HCT116 (cell line): ENCODE results near the gene RUNX2. TPM values are rescaled to one million over a fixed set of nuclear protein-coding genes. Genes with fewer than 3 reads are reported as not detected.

Experiments
- ATAC-seq: fragments of 200-7000 bp; cut with Tn5 transposase; 2 replicates; pipeline ENCODE4 v1.9.1; 2020; ENCODE audit warnings: mild to moderate bottlenecking, moderate library complexity
- BruUV-seq: library from RNA; stranded (reverse); fragments of 400-500 nt; replicated peaks from 2 replicates; lab custom pipeline; 2021; lab: Mats Ljungman, UMichigan
- CTCF ChIA-PET: fragments of 300-600 bp; sonication (Branson Sonifier 250); formaldehyde crosslinking; loops from one replicate; lab custom pipeline; 2021; ENCODE audit warnings: antibody characterized with exemption; lab: Charles Lee
- POLR2A ChIA-PET: fragments of 300-600, 350-600 bp; sonication (Branson Sonifier 250); formaldehyde crosslinking; loops from one replicate; lab custom pipeline; 2021; ENCODE audit warnings: antibody characterized with exemption; lab: Charles Lee
- RAD21 ChIA-PET, 2 experiments: fragments of 300-600 bp; sonication (Branson Sonifier 250); formaldehyde crosslinking; loops; one replicate each; lab custom pipeline; 2023; ENCODE audit warnings: low total read pairs in 2 of 2; ENCODE audit not compliant: uncharacterized antibody in 2 of 2, unreplicated experiment in 2 of 2, low non-redundant PET in 1 of 2; lab: Charles Lee
- DNase-seq: peaks from one replicate; pipeline ENCODE4 v3.0.0-alpha.2; 2010; ENCODE audit warnings: low read depth, low spot score
- H2AFZ ChIP-seq: fragments of 200-600 bp; shearing (Covaris generic), sonication (generic); 2 replicates; pipeline ENCODE4 v1.6.1; 2017; ENCODE audit warnings: low read depth, mixed run types, mixed read lengths, antibody characterized with exemption, low read length; ENCODE audit not compliant: poor library complexity, severe bottlenecking
- H3K27ac ChIP-seq: 2 replicates; pipeline ENCODE4 v1.5.1; 2012; ENCODE audit warnings: low read depth, low read length
- H3K27me3 ChIP-seq: fragments of 200-600 bp; sonication (generic); 2 replicates; pipeline ENCODE4 v1.6.1; 2016; ENCODE audit warnings: mixed run types, low read length, mixed read lengths; ENCODE audit not compliant: insufficient read depth
- H3K36me3 ChIP-seq, 2 experiments: fragments of 200-500 bp in 1 of 2; fragments of 200-600 bp in 1 of 2; sonication (Bioruptor generic) in 1 of 2; sonication (generic) in 1 of 2; 2 replicates each; pipeline versions ENCODE4 v1.5.1 to v1.6.1; 2014 to 2016; ENCODE audit warnings: low read length in 2 of 2, inconsistent platforms in 1 of 2, mixed read lengths in 1 of 2, mixed run types in 1 of 2; ENCODE audit not compliant: insufficient read depth in 2 of 2, control insufficient read depth in 1 of 2
- H3K4me1 ChIP-seq, 2 experiments: fragments of 200-600 bp in 1 of 2; sonication (generic) in 1 of 2; 2 replicates each; pipeline versions ENCODE4 v1.5.1 to v1.6.1; 2012 to 2017; ENCODE audit warnings: low read length in 2 of 2, inconsistent platforms in 1 of 2, mild to moderate bottlenecking in 1 of 2, mixed read lengths in 1 of 2, mixed run types in 1 of 2, moderate library complexity in 1 of 2; ENCODE audit not compliant: insufficient read depth in 2 of 2, control insufficient read depth in 1 of 2
- H3K4me2 ChIP-seq: fragments of 200-600 bp; sonication (generic); 2 replicates; pipeline ENCODE4 v1.6.1; 2017; ENCODE audit warnings: mixed run types, low read length, mixed read lengths
- H3K4me3 ChIP-seq, 2 experiments: fragments of 200-600 bp in 1 of 2; sonication (generic) in 1 of 2; replicated peaks in 1 of 2; 2 replicates each; pipeline ENCODE4 v1.5.1; 2011 to 2016; ENCODE audit warnings: low read length in 2 of 2, control low read depth in 1 of 2, low read depth in 1 of 2, mild to moderate bottlenecking in 1 of 2, mixed read lengths in 1 of 2, mixed run types in 1 of 2
- H3K79me2 ChIP-seq: fragments of 200-600 bp; sonication (generic); 2 replicates; pipeline ENCODE4 v1.6.1; 2017; ENCODE audit warnings: mild to moderate bottlenecking, mixed run types, low read length, moderate library complexity, mixed read lengths; ENCODE audit not compliant: insufficient read depth
- H3K9ac ChIP-seq: fragments of 200-600 bp; sonication (generic); 2 replicates; pipeline ENCODE4 v1.6.1; 2016; ENCODE audit warnings: low read length, mixed read lengths
- H3K9me2 ChIP-seq: fragments of 200-600 bp; sonication (generic), shearing (Covaris generic); 2 replicates; pipeline ENCODE4 v1.6.1; 2017; ENCODE audit warnings: mixed run types, mild to moderate bottlenecking, moderate library complexity; ENCODE audit not compliant: insufficient read depth
- H3K9me3 ChIP-seq, 2 experiments: fragments of 200-500 bp in 1 of 2; fragments of 200-600 bp in 1 of 2; sonication (Bioruptor generic) in 1 of 2; sonication (generic) in 1 of 2; 2 replicates each; pipeline ENCODE4 v1.6.1; 2014 to 2017; ENCODE audit warnings: low read length in 2 of 2, mixed read lengths in 2 of 2, inconsistent platforms in 1 of 2, low read depth in 1 of 2, mild to moderate bottlenecking in 1 of 2, mixed run types in 1 of 2, moderate library complexity in 1 of 2; ENCODE audit not compliant: control insufficient read depth in 1 of 2, insufficient read depth in 1 of 2
- H4K20me1 ChIP-seq: fragments of 200-600 bp; sonication (generic), shearing (Covaris generic); 2 replicates; pipeline ENCODE4 v1.6.1; 2017; ENCODE audit warnings: mixed run types, mild to moderate bottlenecking, moderate library complexity; ENCODE audit not compliant: insufficient read depth
- CBX3 ChIP-seq: IDR thresholded peaks from 2 replicates; pipeline ENCODE4 v1.6.1; 2012; ENCODE audit warnings: low read depth
- CEBPB ChIP-seq: IDR thresholded peaks from 2 replicates; pipeline ENCODE4 v1.6.1; 2012; ENCODE audit warnings: low read depth
- EZH2 ChIP-seq: fragments of 200-600 bp; sonication (generic); IDR thresholded peaks from 2 replicates; pipeline ENCODE4 v1.6.1; 2017; ENCODE audit warnings: antibody characterized with exemption, mixed run types
- EZH2phosphoT487 ChIP-seq: fragments of 200-600 bp; IDR thresholded peaks from 2 replicates; pipeline ENCODE4 v1.6.1; 2018; ENCODE audit warnings: antibody characterized with exemption, borderline replicate concordance
- FOSL1 ChIP-seq: IDR thresholded peaks from 2 replicates; pipeline ENCODE4 v1.6.1; 2012; ENCODE audit warnings: low read depth
- POLR2A ChIP-seq: IDR thresholded peaks from 2 replicates; pipeline ENCODE4 v1.7.0; 2011; ENCODE audit warnings: borderline replicate concordance; ENCODE audit not compliant: insufficient read depth, insufficient read length; ENCODE audit errors: extremely low read depth
- POLR2AphosphoS5 ChIP-seq: IDR thresholded peaks from 2 replicates; pipeline ENCODE4 v1.6.1; 2011; ENCODE audit warnings: mild to moderate bottlenecking, low read depth, low read length, moderate library complexity
- RAD21 ChIP-seq: IDR thresholded peaks from 2 replicates; pipeline ENCODE4 v1.6.1; 2012; ENCODE audit warnings: low read depth, mild to moderate bottlenecking
- SP1 ChIP-seq: IDR thresholded peaks from 2 replicates; pipeline ENCODE4 v1.6.1; 2012; ENCODE audit warnings: low read depth
- SRF ChIP-seq: IDR thresholded peaks from 2 replicates; pipeline ENCODE4 v1.6.1; 2012; ENCODE audit warnings: low read depth
- YY1 ChIP-seq: IDR thresholded peaks from 2 replicates; pipeline ENCODE4 v1.6.1; 2011; ENCODE audit warnings: low read length, low read depth, moderate library complexity, mild to moderate bottlenecking; ENCODE audit not compliant: insufficient replicate concordance; ENCODE audit errors: extremely low read depth
- intact Hi-C: fragments of 100-400 bp; cut with micrococcal nuclease; formaldehyde crosslinking; loops from 2 replicates; pipeline ENCODE4 v1.10.0; 2022
- total RNA-seq: library from RNA; stranded (reverse); gene quantifications from one replicate; pipeline ENCODE4 v1.2.1, GENCODE V29; 2021; ENCODE audit not compliant: unreplicated experiment
- TF ChIP-seq, protein P1 (sequence below): IDR thresholded peaks from 2 replicates; pipeline ENCODE4 v1.6.1; 2012
- TF ChIP-seq, protein P2 (sequence below): IDR thresholded peaks from 2 replicates; pipeline ENCODE4 v1.6.1; 2012

The RUNX2 gene
- total RNA-seq, 1 experiment from 2014 or later: 1.1 TPM

DNA sequence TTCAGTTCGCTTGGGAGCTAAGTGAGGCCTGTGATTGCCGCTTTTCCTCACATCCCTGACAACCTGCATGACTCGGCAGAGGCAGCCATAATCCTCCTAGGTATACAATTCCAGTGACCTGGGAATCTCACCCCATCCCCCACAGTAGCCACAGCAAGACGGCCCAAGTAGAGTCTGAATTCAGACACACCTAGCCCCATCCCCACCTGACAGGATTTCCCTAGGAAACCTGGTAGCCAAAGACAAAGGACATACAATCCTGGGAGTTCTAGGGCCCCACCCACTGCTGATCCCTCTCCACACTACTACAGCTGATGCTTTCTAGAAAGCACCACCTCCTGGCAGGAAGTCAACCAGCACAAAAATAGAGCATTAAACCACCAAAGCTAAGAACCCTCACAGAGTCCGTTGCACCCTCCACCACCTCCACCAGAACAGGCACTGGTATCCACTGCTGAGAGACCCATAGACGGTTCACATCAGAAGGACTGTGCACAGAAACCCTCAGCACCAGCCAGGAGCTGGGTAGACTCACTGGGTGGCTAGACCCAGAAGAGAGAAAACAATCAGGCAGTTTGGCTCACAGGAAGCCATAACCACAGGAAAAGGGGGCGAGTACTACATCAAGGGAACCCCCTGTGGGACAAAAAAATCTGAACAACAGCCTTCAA, 17.9 kb upstream of the RUNX2 start:
- no TSS peak for BruUV-seq
- ChIA-PET POLR2A (no interaction called here), CTCF (no interaction called here), RAD21 (no interaction called here)
- Histone ChIP-seq H3K27me3 (no peaks in the 10 kb centered on the region), H3K4me3 (no peak overlapping the region), H3K9ac (no peak overlapping the region), H3K9me2 (no peaks in the 10 kb centered on the region), H3K36me3 (no peaks in the 10 kb centered on the region), H3K4me1 (peaks cover 0 to 8% of the 10 kb centered on the region in 2 experiments; a peak in 1 of 4 replicates), H3K79me2 (no peaks in the 10 kb centered on the region), H3K27ac (no peak overlapping the region)
- ATAC-seq: no peak
- no peak for DNase-seq
- TF ChIP-seq POLR2AphosphoS5 (no peak), YY1 (no peak), RAD21 (peak; percentile 4; the same call in 1 of the 2 replicates)
- TF ChIP-seq, all 23 proteins: peak for 1
- intact Hi-C loops: no loop called here
- Histone ChIP-seq H2AFZ (no peak overlapping the region), H3K4me2 (no peak overlapping the region), H3K9me3 (no peaks in the 10 kb centered on the region), H4K20me1 (no peaks in the 10 kb centered on the region)

DNA sequence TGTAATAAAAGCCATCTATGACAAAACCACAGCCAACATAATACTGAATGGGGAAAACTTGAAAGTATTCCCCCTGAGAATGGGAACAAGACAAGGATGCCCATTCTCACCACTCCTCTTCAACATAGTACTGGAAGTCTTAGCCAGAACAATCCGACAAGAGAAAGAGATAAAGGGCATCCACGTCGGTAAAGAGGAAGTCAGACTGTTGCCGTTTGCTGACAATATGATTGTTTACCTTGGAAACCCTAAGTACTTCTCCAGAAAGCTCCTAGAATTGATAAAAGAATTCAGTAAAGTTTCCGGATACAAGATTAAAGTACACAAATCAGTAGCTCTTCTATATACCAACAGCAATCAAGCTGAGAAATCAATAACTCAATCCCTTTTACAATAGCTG, 14.0 kb upstream of the RUNX2 start:
- no peak overlapping the region for H3K27ac ChIP-seq
- RAD21 ChIA-PET: no interaction called here
- TF ChIP-seq, protein P1, sequence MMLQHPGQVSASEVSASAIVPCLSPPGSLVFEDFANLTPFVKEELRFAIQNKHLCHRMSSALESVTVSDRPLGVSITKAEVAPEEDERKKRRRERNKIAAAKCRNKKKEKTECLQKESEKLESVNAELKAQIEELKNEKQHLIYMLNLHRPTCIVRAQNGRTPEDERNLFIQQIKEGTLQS: no peak
- TF ChIP-seq EZH2phosphoT487 (no peak), SRF (no peak), POLR2A (no peak), CBX3 (no peak), EZH2 (no peak), YY1 (no peak), SP1 (no peak), FOSL1 (no peak), POLR2AphosphoS5 (no peak), CEBPB (no peak)
- TF ChIP-seq, protein P2, sequence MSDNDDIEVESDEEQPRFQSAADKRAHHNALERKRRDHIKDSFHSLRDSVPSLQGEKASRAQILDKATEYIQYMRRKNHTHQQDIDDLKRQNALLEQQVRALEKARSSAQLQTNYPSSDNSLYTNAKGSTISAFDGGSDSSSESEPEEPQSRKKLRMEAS: no peak
- TF ChIP-seq, all 23 proteins: peak for 0
- intact Hi-C loops: no loop called here
- no peaks in the 10 kb centered on the region for H3K36me3 ChIP-seq
- no peak overlapping the region for H3K4me2 ChIP-seq
- H3K79me2 ChIP-seq: no peaks in the 10 kb centered on the region
- H4K20me1 ChIP-seq: no peaks in the 10 kb centered on the region
- ChIA-PET CTCF (no interaction called here), POLR2A (no interaction called here)
- no peak overlapping the region for H3K9ac ChIP-seq
- no peaks in the 10 kb centered on the region for H3K9me3 ChIP-seq
- no peaks in the 10 kb centered on the region for H3K27me3 ChIP-seq
- ATAC-seq (no peak), DNase-seq (no peak)
- no peak overlapping the region for H2AFZ ChIP-seq
- H3K4me3 ChIP-seq: no peak overlapping the region
- BruUV-seq: no TSS peak
- peaks cover 0 to 8% of the 10 kb centered on the region in 2 experiments; a peak in 1 of 4 replicates for H3K4me1 ChIP-seq
- H3K9me2 ChIP-seq: no peaks in the 10 kb centered on the region
